ENCODE data around the gene MAP3K3.

MAP3K3 gene

GRCh38 chr17:63705657-63706056, 83.4 kb downstream of the MAP3K3 start:
- Histone ChIP-seq H3K27ac (ENCODE audit: low read depth, low read length) (peak overlapping the region; percentile 22; the same call in 1 of the 2 replicates), H3K9me2 (replicated peaks; ENCODE audit: control insufficient read depth, low read length) (no peaks in the 10 kb centered on the region), H3K4me2 (ENCODE audit: low read length) (peak overlapping the region; percentile 14; the same call in 1 of the 2 replicates), H3K36me3 (ENCODE audit: control insufficient read depth, low read length) (peaks cover 73% of the 10 kb centered on the region), H3K4me1 (ENCODE audit: control insufficient read depth, low read length) (peaks cover 57% of the 10 kb centered on the region), H4K20me1 (ENCODE audit: control insufficient read depth, insufficient read depth, low read depth, low read length) (peaks cover 8% of the 10 kb centered on the region; the same call in 1 of the 2 replicates), H3K27me3 (ENCODE audit: control insufficient read depth, low read length) (no peaks in the 10 kb centered on the region), H3K9me3 (ENCODE audit: control insufficient read depth, insufficient read depth, low read length) (no peaks in the 10 kb centered on the region), H3K79me2 (ENCODE audit: control insufficient read depth, low read length) (peaks cover 41% of the 10 kb centered on the region), H3K4me3 (ENCODE audit: low read length) (no peak overlapping the region), H3F3A (ENCODE audit: control insufficient read depth, insufficient read depth) (peaks cover 19% of the 10 kb centered on the region)
- TF ChIP-seq CTCF (IDR thresholded peaks at IDR 0.05; ENCODE audit: low read depth, low read length, poor library complexity, severe bottlenecking) = no peak
- no peak for TF ChIP-seq EZH2phosphoT487 (IDR thresholded peaks at IDR 0.05; ENCODE audit: borderline replicate concordance, low read length)

- TF ChIP-seq EZH2phosphoT487 (IDR thresholded peaks at IDR 0.05; ENCODE audit: borderline replicate concordance, low read length) (no peak), CTCF (IDR thresholded peaks at IDR 0.05; ENCODE audit: low read depth, low read length, poor library complexity, severe bottlenecking) (no peak)
- H3K9me2 ChIP-seq (replicated peaks; ENCODE audit: control insufficient read depth, low read length) = no peaks in the 10 kb centered on the region
- no peaks in the 10 kb centered on the region for H3K9me3 ChIP-seq (ENCODE audit: control insufficient read depth, insufficient read depth, low read length)
- H3K27ac ChIP-seq (ENCODE audit: low read depth, low read length) = no peak overlapping the region
- no peak overlapping the region for H3K4me2 ChIP-seq (ENCODE audit: low read length)
- H4K20me1 ChIP-seq (ENCODE audit: control insufficient read depth, insufficient read depth, low read depth, low read length) = peaks cover 8% of the 10 kb centered on the region; the same call in 1 of the 2 replicates
- peaks cover 48% of the 10 kb centered on the region for H3K4me1 ChIP-seq (ENCODE audit: control insufficient read depth, low read length)
- H3K79me2 ChIP-seq (ENCODE audit: control insufficient read depth, low read length) = peaks cover 33% of the 10 kb centered on the region
- peaks cover 14% of the 10 kb centered on the region for H3F3A ChIP-seq (ENCODE audit: control insufficient read depth, insufficient read depth)
- H3K36me3 ChIP-seq (ENCODE audit: control insufficient read depth, low read length) = peaks cover 70% of the 10 kb centered on the region
- no peak overlapping the region for H3K4me3 ChIP-seq (ENCODE audit: low read length)
- no peaks in the 10 kb centered on the region for H3K27me3 ChIP-seq (ENCODE audit: control insufficient read depth, low read length)
These were observed 84.3 kb downstream of the MAP3K3 start for GRCh38 chr17:63706336-63707082.

- Histone ChIP-seq H3K27me3 (ENCODE audit: control insufficient read depth, low read length) (no peaks in the 10 kb centered on the region), H3F3A (ENCODE audit: control insufficient read depth, insufficient read depth) (peaks cover 13% of the 10 kb centered on the region), H3K36me3 (ENCODE audit: control insufficient read depth, low read length) (peaks cover 71% of the 10 kb centered on the region), H3K27ac (ENCODE audit: low read depth, low read length) (no peak overlapping the region), H3K79me2 (ENCODE audit: control insufficient read depth, low read length) (peaks cover 27% of the 10 kb centered on the region), H3K4me3 (ENCODE audit: low read length) (no peak overlapping the region), H3K9me2 (replicated peaks; ENCODE audit: control insufficient read depth, low read length) (no peaks in the 10 kb centered on the region), H3K4me1 (ENCODE audit: control insufficient read depth, low read length) (peaks cover 43% of the 10 kb centered on the region), H4K20me1 (ENCODE audit: control insufficient read depth, insufficient read depth, low read depth, low read length) (peaks cover 8% of the 10 kb centered on the region; the same call in 1 of the 2 replicates), H3K9me3 (ENCODE audit: control insufficient read depth, insufficient read depth, low read length) (no peaks in the 10 kb centered on the region), H3K4me2 (ENCODE audit: low read length) (no peak overlapping the region)
- TF ChIP-seq CTCF (IDR thresholded peaks at IDR 0.05; ENCODE audit: low read depth, low read length, poor library complexity, severe bottlenecking) = no peak
- TF ChIP-seq EZH2phosphoT487 (IDR thresholded peaks at IDR 0.05; ENCODE audit: borderline replicate concordance, low read length) = no peak
These were observed 84.9 kb downstream of the MAP3K3 start for GRCh38 chr17:63707151-63707550.

Measured in DOHH2 (cell line).